HG02852 (cell line): Measurements from ENCODE around the gene PTPRE.
A peak's percentile ranks its signal among the peaks of the same experiment; 100 is the strongest.

Source experiments
- ATAC-seq: cut with Tn5 transposase; IDR thresholded peaks from one replicate; pipeline ENCODE4 v1.9.1; 2021; ENCODE audit warnings: mild to moderate bottlenecking, moderate library complexity; ENCODE audit not compliant: unreplicated experiment

PTPRE gene

GRCh38 chr10:128018691-128019090, 111.8 kb downstream of the PTPRE start:
- ATAC-seq, result no peak

- no peak for ATAC-seq
Observed at GRCh38 chr10:128022261-128023196, 115.6 kb downstream of the PTPRE start.

- ATAC-seq, result no peak
Observed at GRCh38 chr10:128024426-128024825, 117.5 kb downstream of the PTPRE start.

- ATAC-seq, result no peak
Observed at GRCh38 chr10:128025437-128025836, 118.5 kb downstream of the PTPRE start.

GRCh38 chr10:128025951-128026350, 119.0 kb downstream of the PTPRE start:
- no peak for ATAC-seq

- no peak for ATAC-seq
Observed at GRCh38 chr10:128026615-128027300, 119.9 kb downstream of the PTPRE start.

- ATAC-seq, result no peak
Observed at GRCh38 chr10:128027306-128027705, 120.4 kb downstream of the PTPRE start.

- ATAC-seq, result no peak
Observed at GRCh38 chr10:128027822-128028507, 121.1 kb downstream of the PTPRE start.

GRCh38 chr10:128028508-128029289, 121.8 kb downstream of the PTPRE start:
- no peak for ATAC-seq

GRCh38 chr10:128029290-128029651, 122.4 kb downstream of the PTPRE start:
- no peak for ATAC-seq

GRCh38 chr10:128029731-128030369, 122.9 kb downstream of the PTPRE start:
- no peak for ATAC-seq

- ATAC-seq, result no peak
Observed at GRCh38 chr10:128030498-128031072, 123.7 kb downstream of the PTPRE start.

GRCh38 chr10:128031216-128031615, 124.3 kb downstream of the PTPRE start:
- no peak for ATAC-seq

- ATAC-seq, result no peak
Observed at GRCh38 chr10:128032466-128032865, 125.6 kb downstream of the PTPRE start.

- ATAC-seq, result peak; percentile 70
Observed at GRCh38 chr10:128035557-128035973, 128.7 kb downstream of the PTPRE start.

- no peak for ATAC-seq
Observed at GRCh38 chr10:128036011-128036615, 129.2 kb downstream of the PTPRE start.

- no peak for ATAC-seq
Observed at GRCh38 chr10:128036746-128037543, 130.0 kb downstream of the PTPRE start.

- ATAC-seq, result no peak
Observed at GRCh38 chr10:128040096-128040495, 133.2 kb downstream of the PTPRE start.

GRCh38 chr10:128040681-128041080, 133.8 kb downstream of the PTPRE start:
- ATAC-seq, result no peak
